Measurements from ENCODE around the gene AHCYL1. TPM values are rescaled to one million over a fixed set of nuclear protein-coding genes. Genes with fewer than 3 reads are reported as not detected.

AHCYL1 gene
- total and polyA plus RNA-seq, 8 donors, result 31.0 to 76.3 (median 62.7) TPM

DNA sequence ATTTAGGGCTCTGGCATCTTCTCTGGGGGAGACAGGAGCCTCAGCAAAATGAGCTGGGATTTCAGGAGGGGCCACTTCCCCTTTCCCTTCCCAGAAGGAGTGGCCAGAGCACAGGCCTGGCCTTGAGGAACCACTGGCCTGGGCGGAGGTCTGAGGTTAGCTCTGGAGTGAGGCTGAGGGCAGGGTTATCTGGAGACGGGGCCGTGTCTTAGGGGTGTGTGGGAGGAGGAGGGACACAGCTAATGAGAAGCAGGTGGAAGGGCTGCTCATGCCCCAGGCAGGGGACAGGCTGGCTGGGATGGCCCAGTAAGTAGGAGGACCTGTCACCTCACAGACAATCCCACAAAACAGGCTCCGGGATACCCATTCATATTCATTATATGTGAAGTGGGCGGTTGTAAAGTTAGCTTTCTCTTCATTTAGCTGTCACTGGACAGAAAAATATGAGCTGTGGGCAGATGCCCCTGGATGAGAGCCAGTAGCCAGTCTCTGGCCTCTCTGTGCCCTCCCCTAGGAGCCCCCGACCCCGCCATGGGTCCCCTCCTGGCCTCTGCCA lies 73.5 kb downstream of the AHCYL1 start:
- H3K27me3 ChIP-seq, result no peaks in the 10 kb centered on the region
- DNase-seq, result no peak
- intact Hi-C loops (cut with DNase I; ENCODE audit: low total_unique reads), result no loop called here
- no peak overlapping the region for H3K4me3 ChIP-seq
- no peak overlapping the region for H3K27ac ChIP-seq
- whole genome bisulfite sequencing, 5 donors, result 59 to 81% (median 76%) methylated on average over 7 of the region's 7 CpGs
- peaks cover 47 to 86% (median 78%) of the 10 kb centered on the region in 4 donors for H3K36me3 ChIP-seq
- H3K4me1 ChIP-seq, result no peaks in the 10 kb centered on the region
- no peaks in the 10 kb centered on the region for H3K9me3 ChIP-seq
- no peak for TF ChIP-seq POLR2AphosphoS5 (IDR thresholded peaks at IDR 0.05)
- no peak for TF ChIP-seq EP300 (IDR thresholded peaks at IDR 0.05)
- TF ChIP-seq POLR2A (IDR thresholded peaks at IDR 0.05), result no peak
- TF ChIP-seq, protein P1, sequence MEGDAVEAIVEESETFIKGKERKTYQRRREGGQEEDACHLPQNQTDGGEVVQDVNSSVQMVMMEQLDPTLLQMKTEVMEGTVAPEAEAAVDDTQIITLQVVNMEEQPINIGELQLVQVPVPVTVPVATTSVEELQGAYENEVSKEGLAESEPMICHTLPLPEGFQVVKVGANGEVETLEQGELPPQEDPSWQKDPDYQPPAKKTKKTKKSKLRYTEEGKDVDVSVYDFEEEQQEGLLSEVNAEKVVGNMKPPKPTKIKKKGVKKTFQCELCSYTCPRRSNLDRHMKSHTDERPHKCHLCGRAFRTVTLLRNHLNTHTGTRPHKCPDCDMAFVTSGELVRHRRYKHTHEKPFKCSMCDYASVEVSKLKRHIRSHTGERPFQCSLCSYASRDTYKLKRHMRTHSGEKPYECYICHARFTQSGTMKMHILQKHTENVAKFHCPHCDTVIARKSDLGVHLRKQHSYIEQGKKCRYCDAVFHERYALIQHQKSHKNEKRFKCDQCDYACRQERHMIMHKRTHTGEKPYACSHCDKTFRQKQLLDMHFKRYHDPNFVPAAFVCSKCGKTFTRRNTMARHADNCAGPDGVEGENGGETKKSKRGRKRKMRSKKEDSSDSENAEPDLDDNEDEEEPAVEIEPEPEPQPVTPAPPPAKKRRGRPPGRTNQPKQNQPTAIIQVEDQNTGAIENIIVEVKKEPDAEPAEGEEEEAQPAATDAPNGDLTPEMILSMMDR (IDR thresholded peaks at IDR 0.05), result no peak

DNA sequence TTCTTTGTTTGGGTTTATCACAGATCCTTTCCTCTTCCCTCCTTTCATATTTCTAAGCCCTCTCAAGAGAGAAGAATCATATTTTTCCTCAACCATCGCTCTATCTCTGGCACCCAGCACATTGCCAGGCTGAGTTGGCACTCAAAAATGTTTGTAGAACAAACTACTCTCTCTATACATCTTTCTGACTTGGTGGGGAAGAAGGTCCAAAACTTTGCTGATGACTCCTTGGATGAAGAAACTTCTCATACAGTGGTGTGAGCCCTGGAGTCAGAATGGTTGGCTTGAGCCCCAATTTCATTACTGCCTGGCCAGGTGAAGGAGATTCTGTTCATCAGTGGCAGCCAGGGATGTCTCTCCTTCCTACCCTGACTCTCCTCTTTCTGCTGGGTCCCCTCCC lies 74.0 kb downstream of the AHCYL1 start:
- no peak for TF ChIP-seq EP300 (IDR thresholded peaks at IDR 0.05)
- TF ChIP-seq POLR2AphosphoS5 (IDR thresholded peaks at IDR 0.05), result no peak
- TF ChIP-seq, protein P1 (IDR thresholded peaks at IDR 0.05), result no peak
- no peak for TF ChIP-seq POLR2A (IDR thresholded peaks at IDR 0.05)
- WGBS, 5 donors, result 60 to 73% (median 69%) methylated on average over 1 of the region's 1 CpG
- H3K27ac ChIP-seq, result no peak overlapping the region

DNA sequence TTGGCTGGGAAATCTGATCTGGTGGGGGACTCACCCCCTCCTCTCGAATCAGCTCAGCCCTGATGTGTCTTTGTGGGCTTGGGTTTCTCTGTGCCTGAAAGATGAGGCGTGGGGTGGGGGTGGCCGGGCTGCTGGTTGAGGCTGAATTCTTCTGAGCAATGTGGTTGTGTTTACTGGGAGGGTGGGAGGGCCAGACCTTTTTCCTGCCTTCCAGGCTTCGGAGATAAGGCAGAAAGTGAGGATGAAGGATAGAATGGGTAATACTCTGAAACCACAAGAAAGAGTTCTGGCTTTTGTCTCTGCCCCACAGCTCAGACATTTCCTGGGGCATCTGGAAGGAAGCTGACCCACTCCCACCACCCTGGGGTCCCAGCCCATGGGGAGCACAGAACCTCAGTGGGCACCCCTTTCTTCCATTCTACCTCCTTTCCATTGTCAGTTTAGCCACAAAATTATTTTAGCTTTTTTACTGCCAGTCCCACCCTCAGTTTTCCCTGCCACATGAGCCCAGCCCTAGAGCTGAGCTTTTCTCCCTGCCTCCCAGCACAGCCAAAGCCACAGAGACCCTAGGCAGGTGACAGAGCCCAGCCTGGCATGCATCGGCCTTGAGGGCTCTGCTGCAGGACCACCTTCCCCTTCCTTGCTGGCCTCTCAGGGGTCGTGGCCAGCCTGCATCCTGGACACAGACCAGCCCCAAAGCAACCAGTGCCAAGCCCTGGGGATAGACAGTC lies 74.7 kb downstream of the AHCYL1 start:
- WGBS, 5 donors, result 70 to 84% (median 79%) methylated on average over 6 of the region's 6 CpGs
- no peak for DNase-seq
- Histone ChIP-seq H3K36me3 (peaks cover 34 to 73% (median 66%) of the 10 kb centered on the region in 4 donors), H3K4me1 (no peaks in the 10 kb centered on the region), H3K4me3 (no peak overlapping the region), H3K27me3 (no peaks in the 10 kb centered on the region), H3K9me3 (no peaks in the 10 kb centered on the region), H3K27ac (no peak overlapping the region)
- TF ChIP-seq EP300 (IDR thresholded peaks at IDR 0.05), result no peak
- no peak for TF ChIP-seq POLR2A (IDR thresholded peaks at IDR 0.05)
- TF ChIP-seq, protein P1 (IDR thresholded peaks at IDR 0.05), result no peak
- TF ChIP-seq POLR2AphosphoS5 (IDR thresholded peaks at IDR 0.05), result no peak
- intact Hi-C loops (cut with DNase I; ENCODE audit: low total_unique reads), result no loop called here

More for the DNA sequence above, 74.0 kb downstream of the AHCYL1 start:
- DNase-seq, result no peak
- Histone ChIP-seq H3K9me3 (no peaks in the 10 kb centered on the region), H3K4me1 (no peaks in the 10 kb centered on the region), H3K36me3 (peaks cover 41 to 80% (median 73%) of the 10 kb centered on the region in 4 donors), H3K27me3 (no peaks in the 10 kb centered on the region), H3K4me3 (no peak overlapping the region)
- intact Hi-C loops (cut with DNase I; ENCODE audit: low total_unique reads), result no loop called here

DNA sequence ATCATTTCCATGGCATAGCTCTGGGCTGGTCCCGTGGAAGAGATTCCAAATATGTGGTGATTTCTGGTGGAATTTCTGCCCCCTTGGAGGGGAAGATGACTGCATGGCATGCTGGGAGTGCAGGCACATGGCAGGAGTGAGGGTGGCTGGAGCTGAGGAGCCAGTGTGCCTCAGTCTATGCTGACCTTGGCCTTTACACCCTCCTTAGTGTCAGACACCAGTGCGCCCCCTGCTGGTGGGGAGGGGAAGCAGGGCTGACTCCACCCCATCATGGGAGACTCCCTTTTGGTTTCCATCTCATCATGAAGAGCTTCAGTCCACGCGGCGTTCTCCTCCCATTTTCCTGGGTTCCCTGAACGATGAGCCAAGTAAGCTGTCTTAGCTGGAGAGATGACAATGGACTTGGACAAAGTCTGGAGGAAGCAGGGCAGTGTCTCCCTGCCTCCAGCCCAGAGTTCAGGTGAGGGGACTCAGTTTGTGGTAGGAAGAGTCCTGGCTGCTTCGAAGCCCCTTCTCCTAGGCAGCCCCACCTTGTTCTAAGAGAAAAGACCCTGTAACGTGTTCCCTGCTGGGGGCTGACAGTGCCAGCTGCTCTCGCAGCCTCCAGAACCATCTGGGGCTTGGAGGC lies 75.6 kb downstream of the AHCYL1 start:
- intact Hi-C loops (cut with DNase I; ENCODE audit: low total_unique reads), result no loop called here
- Histone ChIP-seq H3K4me1 (no peaks in the 10 kb centered on the region), H3K36me3 (peaks cover 25 to 65% (median 57%) of the 10 kb centered on the region in 4 donors), H3K27me3 (no peaks in the 10 kb centered on the region), H3K27ac (no peak overlapping the region), H3K4me3 (no peak overlapping the region), H3K9me3 (no peaks in the 10 kb centered on the region)
- TF ChIP-seq EP300 (IDR thresholded peaks at IDR 0.05), result no peak
- TF ChIP-seq, protein P1 (IDR thresholded peaks at IDR 0.05), result peak in 5 of 7 experiments; percentile 29 to 75 (median 55)
- 79 to 93% (median 90%) methylated on average over 7 to 9 of the region's 9 CpGs for WGBS, 5 donors
- peak; percentile 50 to 58 for DNase-seq

All from stomach (tissue), 9 donors.